ENCODE data around the gene KRABD2.

Gene KRABD2

DNA sequence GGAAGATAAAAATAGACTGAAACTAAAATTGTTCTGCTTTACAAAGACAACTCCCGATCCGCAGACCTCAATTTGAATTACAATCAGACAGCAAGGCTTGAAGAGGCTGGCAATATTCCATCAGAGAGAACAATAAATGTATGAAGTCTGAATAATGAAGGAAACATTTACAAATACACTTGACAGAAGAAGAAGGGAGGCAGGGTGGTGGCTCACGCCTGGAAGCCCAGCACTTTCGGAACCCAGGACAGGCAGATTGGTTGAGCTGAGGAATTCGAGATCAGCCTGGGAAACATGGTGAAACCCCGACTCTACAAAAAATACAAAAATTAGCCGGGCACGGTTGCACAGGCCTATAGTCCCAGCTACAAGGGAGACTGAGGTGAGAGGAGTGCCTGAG lies 22.3 kb downstream of the KRABD2 start:
- H3K4me3 Mint-ChIP-seq, result no peak overlapping the region
- no peak overlapping the region for H4K8ac ChIP-seq (replicated peaks; ENCODE audit: insufficient read length, low read depth, low read length)
- H4K5ac ChIP-seq (ENCODE audit: insufficient read length, low read depth, low read length), result no peak overlapping the region
- H3K4me2 ChIP-seq (ENCODE audit: insufficient read depth, insufficient read length, low read length), result no peak overlapping the region
- TF ChIP-seq, protein P1, sequence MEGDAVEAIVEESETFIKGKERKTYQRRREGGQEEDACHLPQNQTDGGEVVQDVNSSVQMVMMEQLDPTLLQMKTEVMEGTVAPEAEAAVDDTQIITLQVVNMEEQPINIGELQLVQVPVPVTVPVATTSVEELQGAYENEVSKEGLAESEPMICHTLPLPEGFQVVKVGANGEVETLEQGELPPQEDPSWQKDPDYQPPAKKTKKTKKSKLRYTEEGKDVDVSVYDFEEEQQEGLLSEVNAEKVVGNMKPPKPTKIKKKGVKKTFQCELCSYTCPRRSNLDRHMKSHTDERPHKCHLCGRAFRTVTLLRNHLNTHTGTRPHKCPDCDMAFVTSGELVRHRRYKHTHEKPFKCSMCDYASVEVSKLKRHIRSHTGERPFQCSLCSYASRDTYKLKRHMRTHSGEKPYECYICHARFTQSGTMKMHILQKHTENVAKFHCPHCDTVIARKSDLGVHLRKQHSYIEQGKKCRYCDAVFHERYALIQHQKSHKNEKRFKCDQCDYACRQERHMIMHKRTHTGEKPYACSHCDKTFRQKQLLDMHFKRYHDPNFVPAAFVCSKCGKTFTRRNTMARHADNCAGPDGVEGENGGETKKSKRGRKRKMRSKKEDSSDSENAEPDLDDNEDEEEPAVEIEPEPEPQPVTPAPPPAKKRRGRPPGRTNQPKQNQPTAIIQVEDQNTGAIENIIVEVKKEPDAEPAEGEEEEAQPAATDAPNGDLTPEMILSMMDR (conservative IDR thresholded peaks at IDR 0.05), result no peak
- H3K4me1 ChIP-seq (ENCODE audit: insufficient read depth, low read length), result peaks cover under 1% of the 10 kb centered on the region; the same call in 1 of the 2 replicates
- no peak overlapping the region for H3K56ac ChIP-seq (ENCODE audit: insufficient read length, low read depth, low read length)
- no peak overlapping the region for H3K27ac ChIP-seq (ENCODE audit: insufficient read length, low read depth, low read length)
- H3K9ac ChIP-seq (ENCODE audit: extremely low read depth, insufficient read length, low read length), result no peak overlapping the region
- peaks cover 6% of the 10 kb centered on the region in 2 experiments for H3K4me1 Mint-ChIP-seq
- no peak overlapping the region for H2AK5ac ChIP-seq (ENCODE audit: insufficient read length, low read length)
- H3T11ph ChIP-seq (ENCODE audit: low read length), result no peak overlapping the region
- H2BK15ac ChIP-seq (ENCODE audit: low read depth, low read length), result no peak overlapping the region
- no peaks in the 10 kb centered on the region for H3K79me1 ChIP-seq (ENCODE audit: insufficient read depth, low read depth, low read length, poor library complexity, severe bottlenecking)
- H3K9me3 Mint-ChIP-seq, result peaks cover 0 to 3% of the 10 kb centered on the region in 2 experiments; a peak in 1 of 5 replicates
- no peaks in the 10 kb centered on the region for H4K20me1 ChIP-seq (ENCODE audit: control insufficient read depth, insufficient read depth, insufficient read length)
- H3K27me3 ChIP-seq (ENCODE audit: insufficient read depth, low read length), result no peaks in the 10 kb centered on the region
- no peak overlapping the region for H3K18ac ChIP-seq (ENCODE audit: insufficient read length, low read depth, low read length)
- H3K9me3 ChIP-seq (ENCODE audit: control insufficient read depth, low read depth, low read length), result no peaks in the 10 kb centered on the region
- DNase-seq, result no peak
- no peak overlapping the region for H3K23ac ChIP-seq (ENCODE audit: insufficient read length, low read depth, low read length)
- no peak overlapping the region for H2BK5ac ChIP-seq (ENCODE audit: insufficient read length, low read length)
- no peaks in the 10 kb centered on the region for H3K27me3 Mint-ChIP-seq (ENCODE audit: low read depth)
- H2BK120ac ChIP-seq (ENCODE audit: low read depth, low read length, poor library complexity, severe bottlenecking), result no peak overlapping the region
- H3K27ac Mint-ChIP-seq, result peak overlapping the region in 1 of 3 experiments; percentile 26; a peak in 3 of 7 replicates
- no peak overlapping the region for H2BK20ac ChIP-seq (ENCODE audit: low read depth, low read length, poor library complexity, severe bottlenecking)
- no peak overlapping the region for H4K91ac ChIP-seq (ENCODE audit: insufficient read length, low read depth, low read length)
- H3K79me2 ChIP-seq (ENCODE audit: insufficient read depth, low read length), result no peaks in the 10 kb centered on the region
- WGBS (ENCODE audit: extremely low coverage, insufficient read length, low lambda C conversion rate), result no CpG with 5 or more reads among the region's 8 CpGs
- no peak overlapping the region for H3K14ac ChIP-seq (ENCODE audit: insufficient read depth, low read length)
- H3K23me2 ChIP-seq (ENCODE audit: insufficient read length, low read depth, low read length, poor library complexity, severe bottlenecking), result no peaks in the 10 kb centered on the region
- no peak overlapping the region for H3K4ac ChIP-seq (ENCODE audit: low read depth, low read length)
- no peaks in the 10 kb centered on the region; a peak in 1 of 7 replicates for H3K36me3 Mint-ChIP-seq (ENCODE audit: insufficient read depth in 1 of 3, low read depth in 3 of 3)
- H2BK12ac ChIP-seq (ENCODE audit: insufficient read length, low read depth, low read length), result no peak overlapping the region
- no peak overlapping the region for H2AFZ ChIP-seq (ENCODE audit: low read length)

Data from H9 (cell line).